Gastrocnemius medialis (tissue), 4 donors: ENCODE measurements around the gene TNFSF4.

ENCODE experiments used
- POLR2A ChIP-seq, 2 donors: fragments of 450-650 bp; IDR thresholded peaks; one replicate each; pipeline ENCODE4 v1.6.1; 2017; ENCODE audit warnings: antibody characterized with exemption in 2 of 2, mild to moderate bottlenecking in 2 of 2, moderate library complexity in 2 of 2
- TF ChIP-seq, protein P1 (sequence below), 5 experiments: fragments of 450-650 bp in 3 of 5; fragments of 200-600 bp in 2 of 5; sonication (generic) in 2 of 5; IDR thresholded peaks in 4 of 5; conservative IDR thresholded peaks in 1 of 5; 1 replicate in 4 of 5; 2 replicates in 1 of 5; pipeline ENCODE4 v1.5.1; 2016 to 2019; ENCODE audit warnings: antibody characterized with exemption in 5 of 5, mild to moderate bottlenecking in 3 of 5, moderate library complexity in 3 of 5

DNA sequence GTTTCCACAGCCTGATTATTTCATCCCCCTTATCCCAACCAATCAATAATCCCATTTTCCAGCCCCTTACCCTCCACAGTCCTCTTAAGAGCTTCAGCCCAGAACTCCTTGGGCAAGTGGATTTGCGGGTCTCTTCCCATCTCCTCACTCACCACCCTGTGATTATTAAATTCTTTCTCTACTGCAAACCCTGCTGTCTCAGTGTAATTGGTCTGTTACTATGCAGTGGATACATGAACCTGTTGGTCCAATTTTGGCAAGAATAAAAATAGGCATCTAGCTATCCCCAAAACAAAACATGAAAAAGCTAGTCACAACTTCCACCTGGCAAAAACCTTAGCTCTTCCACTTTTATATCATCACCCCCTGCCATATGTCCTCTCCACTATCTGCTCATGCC lies 36.2 kb upstream of the TNFSF4 start:
- TF ChIP-seq, protein P1, sequence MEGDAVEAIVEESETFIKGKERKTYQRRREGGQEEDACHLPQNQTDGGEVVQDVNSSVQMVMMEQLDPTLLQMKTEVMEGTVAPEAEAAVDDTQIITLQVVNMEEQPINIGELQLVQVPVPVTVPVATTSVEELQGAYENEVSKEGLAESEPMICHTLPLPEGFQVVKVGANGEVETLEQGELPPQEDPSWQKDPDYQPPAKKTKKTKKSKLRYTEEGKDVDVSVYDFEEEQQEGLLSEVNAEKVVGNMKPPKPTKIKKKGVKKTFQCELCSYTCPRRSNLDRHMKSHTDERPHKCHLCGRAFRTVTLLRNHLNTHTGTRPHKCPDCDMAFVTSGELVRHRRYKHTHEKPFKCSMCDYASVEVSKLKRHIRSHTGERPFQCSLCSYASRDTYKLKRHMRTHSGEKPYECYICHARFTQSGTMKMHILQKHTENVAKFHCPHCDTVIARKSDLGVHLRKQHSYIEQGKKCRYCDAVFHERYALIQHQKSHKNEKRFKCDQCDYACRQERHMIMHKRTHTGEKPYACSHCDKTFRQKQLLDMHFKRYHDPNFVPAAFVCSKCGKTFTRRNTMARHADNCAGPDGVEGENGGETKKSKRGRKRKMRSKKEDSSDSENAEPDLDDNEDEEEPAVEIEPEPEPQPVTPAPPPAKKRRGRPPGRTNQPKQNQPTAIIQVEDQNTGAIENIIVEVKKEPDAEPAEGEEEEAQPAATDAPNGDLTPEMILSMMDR (IDR thresholded peaks at IDR 0.05 in 4 of 5, conservative IDR thresholded peaks at IDR 0.05 in 1 of 5) = no peak
- TF ChIP-seq POLR2A (IDR thresholded peaks at IDR 0.05) = no peak
